Measurements from ENCODE around the gene HMGCL.

Gene HMGCL

DNA sequence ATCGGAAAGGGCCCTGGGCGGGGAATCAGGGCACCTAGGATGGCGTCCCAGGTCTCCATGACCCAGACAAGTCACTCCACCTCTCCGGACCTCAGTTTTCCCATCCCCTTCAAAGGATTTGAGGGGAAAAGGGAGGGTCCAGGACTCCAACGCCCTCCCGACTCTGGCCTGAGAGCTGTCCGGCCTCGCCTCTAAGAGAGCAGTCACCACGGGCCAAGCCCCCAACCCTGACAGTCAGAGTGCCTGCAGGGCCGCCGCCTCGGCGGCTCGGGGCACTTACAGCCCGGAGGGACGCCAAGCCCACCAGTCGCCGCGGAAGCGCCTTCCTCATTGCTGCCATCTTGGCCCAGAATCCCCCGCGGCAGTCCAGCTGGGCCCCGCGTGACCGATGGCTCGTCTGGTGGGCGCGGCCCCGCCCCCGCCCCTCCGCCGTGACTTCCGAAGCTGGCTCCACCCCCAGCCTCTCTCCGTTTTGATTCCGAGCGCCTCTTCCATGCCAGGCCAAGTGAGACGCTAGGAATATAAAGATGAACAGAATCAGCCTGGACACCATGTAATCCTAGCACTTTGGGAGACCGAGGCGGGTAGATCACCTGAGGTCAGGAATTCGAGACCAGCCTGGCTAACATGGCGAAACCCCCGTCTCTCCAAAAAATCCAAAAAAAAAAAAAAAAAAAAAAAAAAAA lies at the start of gene HMGCL:
TSS of gene HMGCL (minus strand) at position 354 of the 686 bp plus-strand sequence. CDS start at position 340, 14 bp downstream.
- TF ChIP-seq, protein P1, sequence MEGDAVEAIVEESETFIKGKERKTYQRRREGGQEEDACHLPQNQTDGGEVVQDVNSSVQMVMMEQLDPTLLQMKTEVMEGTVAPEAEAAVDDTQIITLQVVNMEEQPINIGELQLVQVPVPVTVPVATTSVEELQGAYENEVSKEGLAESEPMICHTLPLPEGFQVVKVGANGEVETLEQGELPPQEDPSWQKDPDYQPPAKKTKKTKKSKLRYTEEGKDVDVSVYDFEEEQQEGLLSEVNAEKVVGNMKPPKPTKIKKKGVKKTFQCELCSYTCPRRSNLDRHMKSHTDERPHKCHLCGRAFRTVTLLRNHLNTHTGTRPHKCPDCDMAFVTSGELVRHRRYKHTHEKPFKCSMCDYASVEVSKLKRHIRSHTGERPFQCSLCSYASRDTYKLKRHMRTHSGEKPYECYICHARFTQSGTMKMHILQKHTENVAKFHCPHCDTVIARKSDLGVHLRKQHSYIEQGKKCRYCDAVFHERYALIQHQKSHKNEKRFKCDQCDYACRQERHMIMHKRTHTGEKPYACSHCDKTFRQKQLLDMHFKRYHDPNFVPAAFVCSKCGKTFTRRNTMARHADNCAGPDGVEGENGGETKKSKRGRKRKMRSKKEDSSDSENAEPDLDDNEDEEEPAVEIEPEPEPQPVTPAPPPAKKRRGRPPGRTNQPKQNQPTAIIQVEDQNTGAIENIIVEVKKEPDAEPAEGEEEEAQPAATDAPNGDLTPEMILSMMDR (IDR thresholded peaks at IDR 0.05), result no peak
- DNase-seq (ENCODE audit: low spot score), result peak; percentile 95
- H3K27ac ChIP-seq, result peak within 1 kb of the TSS; percentile 95 to 96

DNA sequence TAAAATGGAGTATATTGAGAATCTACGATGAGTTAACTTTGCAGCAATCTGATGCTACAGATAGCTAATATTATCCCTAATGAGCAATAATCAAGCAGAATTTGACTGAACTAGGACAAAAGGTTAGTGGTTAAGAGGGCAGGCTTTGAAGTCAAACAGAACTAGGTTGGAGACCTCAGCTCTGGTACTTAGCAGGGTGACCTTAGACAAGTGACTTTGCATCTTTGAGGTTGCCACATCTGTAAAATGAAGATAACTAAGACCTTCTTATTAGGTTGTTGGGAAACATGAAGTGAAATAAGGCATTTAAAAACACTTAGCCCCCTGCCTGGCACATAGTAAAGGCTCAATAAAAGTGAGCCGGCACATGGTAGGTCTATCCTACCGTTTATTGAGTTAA lies 47.2 kb upstream of the HMGCL start:
- DNase-seq (ENCODE audit: low spot score), result no peak
- TF ChIP-seq, protein P1 (IDR thresholded peaks at IDR 0.05), result no peak
- no peak overlapping the region for H3K27ac ChIP-seq
- no peak overlapping the region for H3K4me3 ChIP-seq

More for the DNA sequence above, at the start of gene HMGCL:
- H3K4me3 ChIP-seq, result peak within 1 kb of the TSS; percentile 94

- DNase-seq (ENCODE audit: low spot score), result no peak
- Histone ChIP-seq H3K27ac (peak overlapping the region; percentile 42 to 86), H3K4me3 (peak overlapping the region; percentile 94)
- TF ChIP-seq, protein P1 (IDR thresholded peaks at IDR 0.05), result no peak
Measured at GRCh38 chr1:23869051-23869450, 43.8 kb upstream of the HMGCL start.

DNA sequence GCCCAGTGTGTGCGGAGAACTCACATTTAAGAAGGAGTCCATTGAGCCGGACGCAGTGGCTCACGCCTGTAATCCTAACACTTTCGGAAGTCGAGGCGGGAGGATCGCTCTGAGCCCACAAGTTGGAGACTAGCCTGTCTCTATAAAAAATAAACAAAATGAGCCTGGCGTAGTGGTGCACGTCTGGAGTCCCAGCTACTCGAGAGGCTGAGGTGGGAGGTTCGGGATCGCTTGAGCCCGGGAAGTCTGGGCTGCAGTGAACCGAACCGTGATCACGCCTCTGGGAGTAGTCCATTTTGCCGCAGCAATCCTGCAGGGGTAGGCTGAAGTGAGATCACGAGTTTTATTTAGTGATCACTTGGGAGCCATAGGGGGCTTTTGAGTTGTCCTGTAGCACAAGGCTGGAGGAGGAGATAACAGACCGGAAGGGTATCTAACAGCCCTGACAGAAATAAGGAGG lies 43.4 kb upstream of the HMGCL start:
- TF ChIP-seq, protein P1 (IDR thresholded peaks at IDR 0.05), result peak; percentile 32
- Histone ChIP-seq H3K4me3 (peak overlapping the region; percentile 94), H3K27ac (peak overlapping the region; percentile 42 to 86)
- no peak for DNase-seq (ENCODE audit: low spot score)

DNA sequence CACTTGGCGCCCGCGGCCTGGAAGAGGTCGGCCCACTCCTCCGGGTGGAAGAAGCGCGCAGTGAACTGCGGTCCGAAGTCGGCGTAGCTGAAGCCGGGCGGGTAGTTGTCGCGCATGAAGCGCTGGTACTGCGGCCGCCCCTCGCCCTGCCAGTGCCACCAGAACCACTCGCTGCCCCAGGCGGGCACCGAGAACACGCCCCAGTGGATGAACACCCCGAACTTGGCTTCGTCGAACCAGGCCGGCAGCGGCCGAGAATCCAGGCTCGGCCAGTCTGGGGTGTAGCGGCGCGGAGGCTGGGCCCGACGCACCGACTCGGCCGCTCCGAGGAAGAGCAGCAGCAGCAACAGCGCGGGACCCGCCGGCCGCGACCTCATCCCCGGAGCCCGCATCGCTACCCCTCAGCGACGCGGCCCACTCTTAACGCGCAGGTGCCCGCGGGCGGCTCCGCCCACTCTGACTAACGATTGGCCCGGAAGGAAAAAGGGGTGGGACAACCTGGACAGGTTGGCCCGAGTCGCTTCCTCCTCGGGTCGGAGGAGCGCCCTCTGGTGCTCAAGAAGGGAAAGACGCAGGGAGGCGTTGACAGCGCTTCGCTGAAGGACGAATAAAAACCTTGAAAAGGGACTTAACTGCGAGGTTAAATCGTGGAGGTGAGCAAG lies 42.8 kb upstream of the HMGCL start, which contains the start of gene FUCA1:
TSS of gene FUCA1 (minus strand) at position 396 of the 662 bp plus-strand sequence. CDS start at position 392, 4 bp downstream.
- Histone ChIP-seq H3K27ac (peak within 1 kb of the TSS; percentile 42 to 86), H3K4me3 (peak within 1 kb of the TSS; percentile 94)
- DNase-seq (ENCODE audit: low spot score), result peak; percentile 93
- TF ChIP-seq, protein P1 (IDR thresholded peaks at IDR 0.05), result peak; percentile 94

GRCh38 chr1:23867542-23867894 lies 42.3 kb upstream of the HMGCL start:
- H3K4me3 ChIP-seq, result peak overlapping the region; percentile 94
- no peak for DNase-seq (ENCODE audit: low spot score)
- peak overlapping the region; percentile 42 to 86 for H3K27ac ChIP-seq
- TF ChIP-seq, protein P1 (IDR thresholded peaks at IDR 0.05), result no peak
